ENCODE results near the gene C2orf92.

The C2orf92 gene

GRCh38 chr2:97718051-97718882, 48.8 kb downstream of the C2orf92 start:
- DNase-seq (ENCODE audit: low read depth, low spot score), result no peak
- no peaks in the 10 kb centered on the region for H3K36me3 ChIP-seq (ENCODE audit: insufficient read depth, low read length)
- H3K4me3 ChIP-seq, result no peak overlapping the region
- TF ChIP-seq EZH2 (IDR thresholded peaks at IDR 0.05), result no peak
- TF ChIP-seq POLR2AphosphoS5 (IDR thresholded peaks at IDR 0.05; ENCODE audit: borderline replicate concordance, low read depth, low read length), result no peak
- TF ChIP-seq FOXP2 (optimal IDR thresholded peaks at IDR 0.05; ENCODE audit: control extremely low read depth, extremely low read length, insufficient read depth), result no peak
- no peak overlapping the region for H3K9ac ChIP-seq (ENCODE audit: insufficient read length)
- H3K27ac ChIP-seq, result no peak overlapping the region
- no peaks in the 10 kb centered on the region for H3K9me3 ChIP-seq (ENCODE audit: low read depth, low read length)

GRCh38 chr2:97718942-97719341, 49.4 kb downstream of the C2orf92 start:
- Histone ChIP-seq H3K4me3 (no peak overlapping the region), H3K27ac (no peak overlapping the region), H3K9me3 (ENCODE audit: low read depth, low read length) (no peaks in the 10 kb centered on the region), H3K36me3 (ENCODE audit: insufficient read depth, low read length) (no peaks in the 10 kb centered on the region), H3K9ac (ENCODE audit: insufficient read length) (no peak overlapping the region)
- DNase-seq (ENCODE audit: low read depth, low spot score), result no peak
- TF ChIP-seq EZH2 (IDR thresholded peaks at IDR 0.05) (no peak), FOXP2 (optimal IDR thresholded peaks at IDR 0.05; ENCODE audit: control extremely low read depth, extremely low read length, insufficient read depth) (no peak), POLR2AphosphoS5 (IDR thresholded peaks at IDR 0.05; ENCODE audit: borderline replicate concordance, low read depth, low read length) (no peak)

GRCh38 chr2:97719362-97720155, 50.0 kb downstream of the C2orf92 start:
- Histone ChIP-seq H3K36me3 (ENCODE audit: insufficient read depth, low read length) (no peaks in the 10 kb centered on the region), H3K9ac (ENCODE audit: insufficient read length) (no peak overlapping the region), H3K27ac (no peak overlapping the region), H3K4me3 (no peak overlapping the region), H3K9me3 (ENCODE audit: low read depth, low read length) (no peaks in the 10 kb centered on the region)
- TF ChIP-seq POLR2AphosphoS5 (IDR thresholded peaks at IDR 0.05; ENCODE audit: borderline replicate concordance, low read depth, low read length) (no peak), EZH2 (IDR thresholded peaks at IDR 0.05) (no peak), FOXP2 (optimal IDR thresholded peaks at IDR 0.05; ENCODE audit: control extremely low read depth, extremely low read length, insufficient read depth) (no peak)
- DNase-seq (ENCODE audit: low read depth, low spot score), result no peak

GRCh38 chr2:97720746-97721145, 51.2 kb downstream of the C2orf92 start:
- DNase-seq (ENCODE audit: low read depth, low spot score), result no peak
- Histone ChIP-seq H3K9me3 (ENCODE audit: low read depth, low read length) (no peaks in the 10 kb centered on the region), H3K9ac (ENCODE audit: insufficient read length) (no peak overlapping the region), H3K36me3 (ENCODE audit: insufficient read depth, low read length) (no peaks in the 10 kb centered on the region), H3K4me3 (no peak overlapping the region), H3K27ac (no peak overlapping the region)
- TF ChIP-seq EZH2 (IDR thresholded peaks at IDR 0.05), result no peak
- no peak for TF ChIP-seq FOXP2 (optimal IDR thresholded peaks at IDR 0.05; ENCODE audit: control extremely low read depth, extremely low read length, insufficient read depth)
- no peak for TF ChIP-seq POLR2AphosphoS5 (IDR thresholded peaks at IDR 0.05; ENCODE audit: borderline replicate concordance, low read depth, low read length)

- no peak for DNase-seq (ENCODE audit: low read depth, low spot score)
- H3K4me3 ChIP-seq, result no peak overlapping the region
- no peak overlapping the region for H3K27ac ChIP-seq
- no peak overlapping the region for H3K9ac ChIP-seq (ENCODE audit: insufficient read length)
- H3K9me3 ChIP-seq (ENCODE audit: low read depth, low read length), result no peaks in the 10 kb centered on the region
- TF ChIP-seq FOXP2 (optimal IDR thresholded peaks at IDR 0.05; ENCODE audit: control extremely low read depth, extremely low read length, insufficient read depth) (no peak), POLR2AphosphoS5 (IDR thresholded peaks at IDR 0.05; ENCODE audit: borderline replicate concordance, low read depth, low read length) (no peak), EZH2 (IDR thresholded peaks at IDR 0.05) (no peak)
- no peaks in the 10 kb centered on the region for H3K36me3 ChIP-seq (ENCODE audit: insufficient read depth, low read length)
Observed at GRCh38 chr2:97722227-97722626, 52.7 kb downstream of the C2orf92 start.

- DNase-seq (ENCODE audit: low read depth, low spot score), result no peak
- Histone ChIP-seq H3K27ac (no peak overlapping the region), H3K36me3 (ENCODE audit: insufficient read depth, low read length) (no peaks in the 10 kb centered on the region), H3K9ac (ENCODE audit: insufficient read length) (no peak overlapping the region), H3K4me3 (no peak overlapping the region), H3K9me3 (ENCODE audit: low read depth, low read length) (no peaks in the 10 kb centered on the region)
- no peak for TF ChIP-seq POLR2AphosphoS5 (IDR thresholded peaks at IDR 0.05; ENCODE audit: borderline replicate concordance, low read depth, low read length)
- no peak for TF ChIP-seq FOXP2 (optimal IDR thresholded peaks at IDR 0.05; ENCODE audit: control extremely low read depth, extremely low read length, insufficient read depth)
- TF ChIP-seq EZH2 (IDR thresholded peaks at IDR 0.05), result no peak
Observed at GRCh38 chr2:97723156-97724072, 53.9 kb downstream of the C2orf92 start.

- Histone ChIP-seq H3K36me3 (ENCODE audit: insufficient read depth, low read length) (no peaks in the 10 kb centered on the region), H3K4me3 (no peak overlapping the region), H3K9ac (ENCODE audit: insufficient read length) (no peak overlapping the region), H3K27ac (no peak overlapping the region), H3K9me3 (ENCODE audit: low read depth, low read length) (no peaks in the 10 kb centered on the region)
- DNase-seq (ENCODE audit: low read depth, low spot score), result no peak
- TF ChIP-seq FOXP2 (optimal IDR thresholded peaks at IDR 0.05; ENCODE audit: control extremely low read depth, extremely low read length, insufficient read depth), result no peak
- no peak for TF ChIP-seq EZH2 (IDR thresholded peaks at IDR 0.05)
- no peak for TF ChIP-seq POLR2AphosphoS5 (IDR thresholded peaks at IDR 0.05; ENCODE audit: borderline replicate concordance, low read depth, low read length)
Observed at GRCh38 chr2:97724073-97724410, 54.5 kb downstream of the C2orf92 start.

- Histone ChIP-seq H3K9ac (ENCODE audit: insufficient read length) (no peak overlapping the region), H3K36me3 (ENCODE audit: insufficient read depth, low read length) (no peaks in the 10 kb centered on the region), H3K27ac (no peak overlapping the region), H3K9me3 (ENCODE audit: low read depth, low read length) (no peaks in the 10 kb centered on the region), H3K4me3 (no peak overlapping the region)
- DNase-seq (ENCODE audit: low read depth, low spot score), result no peak
- no peak for TF ChIP-seq EZH2 (IDR thresholded peaks at IDR 0.05)
- TF ChIP-seq FOXP2 (optimal IDR thresholded peaks at IDR 0.05; ENCODE audit: control extremely low read depth, extremely low read length, insufficient read depth), result no peak
- no peak for TF ChIP-seq POLR2AphosphoS5 (IDR thresholded peaks at IDR 0.05; ENCODE audit: borderline replicate concordance, low read depth, low read length)
Observed at GRCh38 chr2:97724501-97724900, 55.0 kb downstream of the C2orf92 start.

Measured in SK-N-MC (cell line).